GM18498 (cell line): Measurements from ENCODE around the gene MYCBP2.

Source experiments
- ATAC-seq: cut with Tn5 transposase; IDR thresholded peaks from one replicate; pipeline ENCODE4 v1.9.1; 2021; ENCODE audit warnings: mild to moderate bottlenecking, moderate library complexity; ENCODE audit not compliant: unreplicated experiment

MYCBP2 gene

GRCh38 chr13:77105051-77105450, 221.8 kb downstream of the MYCBP2 start:
- no peak for ATAC-seq

- no peak for ATAC-seq
Measured at GRCh38 chr13:77099415-77099814, 227.5 kb downstream of the MYCBP2 start.

GRCh38 chr13:77095288-77095687, 231.6 kb downstream of the MYCBP2 start:
- no peak for ATAC-seq

- no peak for ATAC-seq
Measured at GRCh38 chr13:77094773-77095172, 232.1 kb downstream of the MYCBP2 start.

- ATAC-seq: no peak
Measured at GRCh38 chr13:77093735-77094134, 233.2 kb downstream of the MYCBP2 start.

GRCh38 chr13:77084755-77085154, 242.1 kb downstream of the MYCBP2 start:
- no peak for ATAC-seq

- no peak for ATAC-seq
Measured at GRCh38 chr13:77079902-77080413, 246.9 kb downstream of the MYCBP2 start.

- no peak for ATAC-seq
Measured at GRCh38 chr13:77067519-77067918, 259.4 kb downstream of the MYCBP2 start.

- ATAC-seq: no peak
Measured at GRCh38 chr13:77065461-77066147, 261.3 kb downstream of the MYCBP2 start.

- no peak for ATAC-seq
Measured at GRCh38 chr13:77062097-77062496, 264.8 kb downstream of the MYCBP2 start.

- no peak for ATAC-seq
Measured at GRCh38 chr13:77061362-77061761, 265.5 kb downstream of the MYCBP2 start.

GRCh38 chr13:77056886-77057285, 270.0 kb downstream of the MYCBP2 start:
- no peak for ATAC-seq

GRCh38 chr13:77056382-77056781, 270.5 kb downstream of the MYCBP2 start:
- no peak for ATAC-seq

- no peak for ATAC-seq
Measured at GRCh38 chr13:77055158-77055557, 271.7 kb downstream of the MYCBP2 start.

- no peak for ATAC-seq
Measured at GRCh38 chr13:77053192-77053591, 273.7 kb downstream of the MYCBP2 start.

GRCh38 chr13:77048681-77049080, 278.2 kb downstream of the MYCBP2 start:
- ATAC-seq: no peak

- no peak for ATAC-seq
Measured at GRCh38 chr13:77047649-77048343, 279.1 kb downstream of the MYCBP2 start.

- ATAC-seq: no peak
Measured at GRCh38 chr13:77042566-77043177, 284.2 kb downstream of the MYCBP2 start.

GRCh38 chr13:77040835-77041234, 286.1 kb downstream of the MYCBP2 start:
- ATAC-seq: no peak

GRCh38 chr13:77040076-77040475, 286.8 kb downstream of the MYCBP2 start:
- no peak for ATAC-seq

GRCh38 chr13:77038907-77039480, 287.9 kb downstream of the MYCBP2 start:
- no peak for ATAC-seq

GRCh38 chr13:77036279-77036678, 290.6 kb downstream of the MYCBP2 start:
- no peak for ATAC-seq
